IMR-90 (cell line): ENCODE measurements around the gene SLC9A3. TPM values are rescaled to one million over a fixed set of nuclear protein-coding genes. Genes with fewer than 3 reads are reported as not detected.

Source experiments
- ATAC-seq: fragments of 200-7000 bp; cut with Tn5 transposase; 2 replicates; pipeline ENCODE4 v1.9.1; 2020; ENCODE audit warnings: low read depth, mild to moderate bottlenecking, moderate library complexity
- BruUV-seq: library from RNA; stranded (reverse); fragments of 400-500 nt; replicated peaks from 2 replicates; lab custom pipeline; 2021; lab: Mats Ljungman, UMichigan
- CTCF ChIA-PET: fragments of 300-600 bp; formaldehyde crosslinking; extraction: SDS; loops from one replicate; lab custom pipeline; 2021; ENCODE audit warnings: antibody characterized with exemption; lab: Yijun Ruan, JAX
- POLR2A ChIA-PET: fragments of 300-600 bp; sonication (Branson Sonifier 250); formaldehyde crosslinking; loops from one replicate; lab custom pipeline; 2022; ENCODE audit warnings: antibody characterized with exemption; ENCODE audit not compliant: unreplicated experiment; lab: Charles Lee
- DNase-seq: peaks from one replicate; pipeline ENCODE4 v3.0.0; 2013
- H2AFZ ChIP-seq: replicated peaks from 2 replicates; pipeline ENCODE3; 2013; ENCODE audit warnings: low read length, mild to moderate bottlenecking; ENCODE audit not compliant: poor library complexity
- H2AK5ac ChIP-seq: 2 replicates; pipeline ENCODE4 v1.6.1; 2013; ENCODE audit warnings: low read depth, low read length, inconsistent platforms
- H2AK9ac ChIP-seq: replicated peaks from 2 replicates; pipeline ENCODE3; 2013; ENCODE audit warnings: mild to moderate bottlenecking, low read depth, low read length, moderate library complexity; ENCODE audit not compliant: poor library complexity
- H2BK120ac ChIP-seq: 2 replicates; pipeline ENCODE4 v1.6.1; 2013; ENCODE audit warnings: low read depth, low read length, inconsistent platforms
- H2BK15ac ChIP-seq: 3 replicates; pipeline ENCODE4 v1.6.1; 2013; ENCODE audit warnings: low read depth, low read length, inconsistent platforms
- H2BK20ac ChIP-seq: 2 replicates; pipeline ENCODE4 v1.6.1; 2013; ENCODE audit warnings: low read depth, mild to moderate bottlenecking, inconsistent platforms, low read length, moderate library complexity
- H2BK5ac ChIP-seq: 2 replicates; pipeline ENCODE4 v1.6.1; 2013; ENCODE audit warnings: mild to moderate bottlenecking, low read depth, low read length, inconsistent platforms; ENCODE audit not compliant: poor library complexity, severe bottlenecking
- H3K14ac ChIP-seq: replicated peaks from 2 replicates; pipeline ENCODE4 v1.6.1; 2013; ENCODE audit warnings: low read depth, low read length, inconsistent platforms
- H3K18ac ChIP-seq: 2 replicates; pipeline ENCODE4 v1.6.1; 2013; ENCODE audit warnings: low read depth, low read length, control low read depth
- H3K23ac ChIP-seq: 2 replicates; pipeline ENCODE4 v1.6.1; 2013; ENCODE audit warnings: low read depth, low read length, inconsistent platforms
- H3K27ac ChIP-seq: 2 replicates; pipeline ENCODE4 v1.5.1; 2013; ENCODE audit warnings: mild to moderate bottlenecking, control low read depth, low read length; ENCODE audit not compliant: insufficient read depth
- H3K27me3 ChIP-seq: 2 replicates; pipeline ENCODE4 v1.6.1; 2013; ENCODE audit warnings: low read length; ENCODE audit not compliant: control insufficient read depth, insufficient read depth
- H3K36me3 ChIP-seq: 2 replicates; pipeline ENCODE4 v1.6.1; 2013; ENCODE audit warnings: low read length, mixed read lengths; ENCODE audit not compliant: control insufficient read depth, insufficient read depth
- H3K4ac ChIP-seq: 2 replicates; pipeline ENCODE4 v1.6.1; 2013; ENCODE audit warnings: low read depth, low read length, inconsistent platforms
- H3K4me1 ChIP-seq: 2 replicates; pipeline ENCODE4 v1.6.1; 2013; ENCODE audit warnings: low read length, mixed read lengths; ENCODE audit not compliant: control insufficient read depth, insufficient read depth
- H3K4me2 ChIP-seq: 2 replicates; pipeline ENCODE4 v1.6.1; 2013; ENCODE audit warnings: low read depth, mild to moderate bottlenecking, control low read depth, low read length, moderate library complexity
- H3K4me3 ChIP-seq: 2 replicates; pipeline ENCODE4 v1.5.1; 2013; ENCODE audit warnings: low read depth, mild to moderate bottlenecking, control low read depth, low read length, moderate library complexity; ENCODE audit not compliant: insufficient read depth
- H3K56ac ChIP-seq: 2 replicates; pipeline ENCODE4 v1.6.1; 2013; ENCODE audit warnings: low read length, inconsistent platforms; ENCODE audit not compliant: insufficient read depth; ENCODE audit errors: extremely low read depth
- H3K79me1 ChIP-seq, 2 experiments: 2 replicates each; pipeline ENCODE4 v1.6.1; 2013; ENCODE audit warnings: low read length in 2 of 2, inconsistent platforms in 1 of 2, low read depth in 1 of 2
- H3K9ac ChIP-seq: 2 replicates; pipeline ENCODE4 v1.6.1; 2013; ENCODE audit warnings: low read depth, low read length, control low read depth
- H3K9me1 ChIP-seq: 2 replicates; pipeline ENCODE4 v1.6.1; 2013; ENCODE audit warnings: low read length, inconsistent platforms; ENCODE audit not compliant: insufficient read depth
- H3K9me3 ChIP-seq: 2 replicates; pipeline ENCODE4 v1.6.1; 2013; ENCODE audit warnings: low read length; ENCODE audit not compliant: control insufficient read depth, insufficient read depth
- H4K20me1 ChIP-seq: 2 replicates; pipeline ENCODE4 v1.6.1; 2013; ENCODE audit warnings: low read length, inconsistent platforms; ENCODE audit not compliant: insufficient read depth
- H4K5ac ChIP-seq: 2 replicates; pipeline ENCODE4 v1.6.1; 2013; ENCODE audit warnings: mild to moderate bottlenecking, low read depth, low read length, control low read depth
- H4K8ac ChIP-seq, 2 experiments: 2 replicates each; pipeline ENCODE4 v1.6.1; 2013; ENCODE audit warnings: low read depth in 2 of 2, low read length in 2 of 2, control low read depth in 1 of 2, inconsistent platforms in 1 of 2
- H4K91ac ChIP-seq: 2 replicates; pipeline ENCODE4 v1.6.1; 2013; ENCODE audit warnings: low read depth, low read length, inconsistent platforms; ENCODE audit not compliant: insufficient read depth
- BHLHE40 ChIP-seq: fragments of 150-350 bp; IDR thresholded peaks from 2 replicates; pipeline ENCODE4 v1.6.1; 2016; ENCODE audit warnings: mild to moderate bottlenecking, low read depth, low read length
- CEBPB ChIP-seq: IDR thresholded peaks from 2 replicates; pipeline ENCODE4 v1.6.1; 2012; ENCODE audit warnings: low read depth, low read length, improper control_type of control experiment
- CHD1 ChIP-seq: IDR thresholded peaks from 2 replicates; pipeline ENCODE4 v1.6.1; 2012; ENCODE audit warnings: low read depth, low read length, improper control_type of control experiment
- FOS ChIP-seq: fragments of 150-350 bp; IDR thresholded peaks from 2 replicates; pipeline ENCODE4 v1.6.1; 2016; ENCODE audit warnings: low read depth, low read length
- MAFK ChIP-seq: IDR thresholded peaks from 2 replicates; pipeline ENCODE4 v1.6.1; 2012; ENCODE audit warnings: low read depth, low read length, improper control_type of control experiment
- MAZ ChIP-seq: IDR thresholded peaks from 2 replicates; pipeline ENCODE4 v1.6.1; 2012; ENCODE audit warnings: low read depth, mild to moderate bottlenecking, low read length, improper control_type of control experiment, moderate library complexity, borderline replicate concordance
- MXI1 ChIP-seq: IDR thresholded peaks from 2 replicates; pipeline ENCODE4 v1.6.1; 2012; ENCODE audit warnings: low read depth, mild to moderate bottlenecking, low read length, moderate library complexity, borderline replicate concordance
- NFE2L2 ChIP-seq: fragments of 150-350 bp; IDR thresholded peaks from 2 replicates; pipeline ENCODE4 v1.6.1; 2016; ENCODE audit warnings: low read depth, mild to moderate bottlenecking, low read length
- POLR2A ChIP-seq: IDR thresholded peaks from 2 replicates; pipeline ENCODE4 v1.6.1; 2012; ENCODE audit warnings: mild to moderate bottlenecking, low read depth, low read length
- RAD21 ChIP-seq: IDR thresholded peaks from 2 replicates; pipeline ENCODE4 v1.6.1; 2012; ENCODE audit warnings: low read length, improper control_type of control experiment
- RCOR1 ChIP-seq: IDR thresholded peaks from 2 replicates; pipeline ENCODE4 v1.6.1; 2012; ENCODE audit warnings: mild to moderate bottlenecking, low read length, improper control_type of control experiment; ENCODE audit not compliant: insufficient replicate concordance
- RFX5 ChIP-seq: IDR thresholded peaks from 2 replicates; pipeline ENCODE4 v1.8.0; 2012; ENCODE audit warnings: low read depth, mild to moderate bottlenecking, low read length, moderate library complexity
- SMC3 ChIP-seq: fragments of 150-350 bp; IDR thresholded peaks from 2 replicates; pipeline ENCODE4 v1.6.1; 2016; ENCODE audit warnings: low read depth, mild to moderate bottlenecking, antibody characterized with exemption, low read length, moderate library complexity
- USF2 ChIP-seq: fragments of 150-350 bp; IDR thresholded peaks from 2 replicates; pipeline ENCODE4 v1.6.1; 2017; ENCODE audit warnings: mild to moderate bottlenecking, antibody characterized with exemption, low read length, low read depth
- WGBS, 2 experiments: methylation state at CpG; one replicate each; pipeline versions ENCODE4 v1.1.5 to v1.1.7; 2013; ENCODE audit warnings: missing lambda C conversion rate in 2 of 2; ENCODE audit not compliant: insufficient read length in 1 of 2; ENCODE audit errors: extremely low coverage in 2 of 2; 5-methylcytosine and 5-hydroxymethylcytosine counted together
- dilution Hi-C: fragments of 300-500 bp; cut with HindIII; formaldehyde crosslinking; loops from one replicate; pipeline ENCODE4 v1.14.3; 2018; ENCODE audit warnings: low sequenced_read_pairs; ENCODE audit not compliant: unreplicated experiment
- in situ Hi-C: fragments of 300-500 bp; cut with MboI; formaldehyde crosslinking; loops from 3 replicates; pipeline ENCODE4 v1.14.3; 2019; ENCODE audit warnings: low sequenced_read_pairs, inconsistent platforms, mixed read lengths
- intact Hi-C: fragments of 100-400 bp; cut with micrococcal nuclease; formaldehyde crosslinking; loops from 2 replicates; pipeline ENCODE4 v1.10.0; 2022
- polyA plus RNA-seq, 3 experiments: library from polyadenylated mRNA; depleted of rRNA; stranded (reverse); fragments of >200 nt; gene quantifications; 2 replicates each; pipeline ENCODE4 v1.2.3, GENCODE V29; 2012; ENCODE audit warnings: low replicate concordance in 1 of 3
- total RNA-seq: library from RNA; depleted of rRNA; stranded (reverse); fragments of >200 nt; gene quantifications from 2 replicates; pipeline ENCODE4 v1.2.3, GENCODE V29; 2012

SLC9A3 gene
- total and polyA plus RNA-seq, 2 of the 4 experiments (the other 2 are of a cell fraction) = 0.72 to 1.5 TPM

- TF ChIP-seq CHD1 = no peak
- TF ChIP-seq POLR2A = no peak
Observed at GRCh38 chr5:534743-535671, 10.8 kb upstream of the SLC9A3 start (continued).

GRCh38 chr5:533955-534742 lies 9.9 kb upstream of the SLC9A3 start:
- no peak overlapping the region for H3K56ac ChIP-seq
- no peaks in the 10 kb centered on the region for H4K20me1 ChIP-seq
- no peaks in the 10 kb centered on the region for H3K36me3 ChIP-seq
- H2BK15ac ChIP-seq = no peak overlapping the region
- H3K18ac ChIP-seq = no peak overlapping the region
- no peaks in the 10 kb centered on the region for H3K9me1 ChIP-seq
- H3K27me3 ChIP-seq = peaks cover 65% of the 10 kb centered on the region
- H3K23ac ChIP-seq = no peak overlapping the region
- ChIA-PET CTCF (no interaction called here), POLR2A (no interaction called here)
- ATAC-seq (no peak), DNase-seq (no peak)
- no peak overlapping the region for H3K14ac ChIP-seq
- H3K9ac ChIP-seq = no peak overlapping the region
- dilution Hi-C loops = no loop called here
- H4K5ac ChIP-seq = no peak overlapping the region
- no peak overlapping the region for H2BK120ac ChIP-seq
- no peak overlapping the region for H3K4me3 ChIP-seq
- in situ Hi-C loops = no loop called here
- H2AFZ ChIP-seq = no peak overlapping the region
- H2AK5ac ChIP-seq = no peak overlapping the region
- H4K91ac ChIP-seq = no peak overlapping the region
- peak overlapping the region; percentile 28 for H2AK9ac ChIP-seq
- no TSS peak for BruUV-seq
- H2BK5ac ChIP-seq = no peak overlapping the region
- no peaks in the 10 kb centered on the region for H3K9me3 ChIP-seq
- no peak overlapping the region for H3K27ac ChIP-seq
- H3K79me1 ChIP-seq = no peaks in the 10 kb centered on the region
- no peak overlapping the region for H2BK20ac ChIP-seq
- H3K4me1 ChIP-seq = no peaks in the 10 kb centered on the region
- intact Hi-C loops = no loop called here
- H3K4ac ChIP-seq = no peak overlapping the region
- 69% methylated on average over 20 of the region's 36 CpGs; no CpG with 5 or more reads in 1 of the 2 experiments for WGBS, 2 experiments
- H3K4me2 ChIP-seq = no peak overlapping the region
- H4K8ac ChIP-seq = no peak overlapping the region
- TF ChIP-seq MAZ (no peak), MXI1 (no peak), RFX5 (no peak), RCOR1 (no peak), RAD21 (no peak), POLR2A (no peak), BHLHE40 (no peak), CHD1 (no peak), USF2 (no peak), SMC3 (no peak), NFE2L2 (no peak), FOS (no peak), MAFK (no peak), CEBPB (no peak)
